OCI-LY1 (cell line): ENCODE results near the gene AANAT.

ENCODE experiments used
- CTCF ChIP-seq: fragments of 200-600 bp; sonication (generic), shearing (Covaris generic); IDR thresholded peaks from 2 replicates; pipeline ENCODE4 v1.5.1; 2017; ENCODE audit warnings: mild to moderate bottlenecking, antibody characterized with exemption, low read length, moderate library complexity, mixed read lengths
- EZH2 ChIP-seq: fragments of 200-600 bp; sonication (generic), shearing (Covaris generic); IDR thresholded peaks from 2 replicates; pipeline ENCODE4 v1.8.0; 2017; ENCODE audit warnings: borderline replicate concordance, mixed run types, mild to moderate bottlenecking, antibody characterized with exemption, low read length, moderate library complexity, mixed read lengths

GRCh38 chr17:76493505-76494167, 26.2 kb downstream of the AANAT start:
- no peak for TF ChIP-seq CTCF
- TF ChIP-seq EZH2: no peak
